ENCODE measurements around the gene VSTM2L.

- TF ChIP-seq EZH2phosphoT487 (IDR thresholded peaks at IDR 0.05) = no peak
- TF ChIP-seq, protein P1, sequence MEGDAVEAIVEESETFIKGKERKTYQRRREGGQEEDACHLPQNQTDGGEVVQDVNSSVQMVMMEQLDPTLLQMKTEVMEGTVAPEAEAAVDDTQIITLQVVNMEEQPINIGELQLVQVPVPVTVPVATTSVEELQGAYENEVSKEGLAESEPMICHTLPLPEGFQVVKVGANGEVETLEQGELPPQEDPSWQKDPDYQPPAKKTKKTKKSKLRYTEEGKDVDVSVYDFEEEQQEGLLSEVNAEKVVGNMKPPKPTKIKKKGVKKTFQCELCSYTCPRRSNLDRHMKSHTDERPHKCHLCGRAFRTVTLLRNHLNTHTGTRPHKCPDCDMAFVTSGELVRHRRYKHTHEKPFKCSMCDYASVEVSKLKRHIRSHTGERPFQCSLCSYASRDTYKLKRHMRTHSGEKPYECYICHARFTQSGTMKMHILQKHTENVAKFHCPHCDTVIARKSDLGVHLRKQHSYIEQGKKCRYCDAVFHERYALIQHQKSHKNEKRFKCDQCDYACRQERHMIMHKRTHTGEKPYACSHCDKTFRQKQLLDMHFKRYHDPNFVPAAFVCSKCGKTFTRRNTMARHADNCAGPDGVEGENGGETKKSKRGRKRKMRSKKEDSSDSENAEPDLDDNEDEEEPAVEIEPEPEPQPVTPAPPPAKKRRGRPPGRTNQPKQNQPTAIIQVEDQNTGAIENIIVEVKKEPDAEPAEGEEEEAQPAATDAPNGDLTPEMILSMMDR (IDR thresholded peaks at IDR 0.05) = no peak
- no peak for TF ChIP-seq EZH2 (IDR thresholded peaks at IDR 0.05)
Observed at GRCh38 chr20:37905671-37906613, 3.0 kb downstream of the VSTM2L start.
